GM21619 (cell line): Measurements from ENCODE around the gene LMLN.
"Not testable (repeated sequence)": the region's sequence is repeated elsewhere in the genome, so short reads cannot be mapped to it uniquely, and the experiment has no call there.

Experiments used
- ATAC-seq: cut with Tn5 transposase; IDR thresholded peaks from one replicate; pipeline ENCODE4 v1.9.1; 2021; ENCODE audit not compliant: unreplicated experiment

LMLN gene

DNA sequence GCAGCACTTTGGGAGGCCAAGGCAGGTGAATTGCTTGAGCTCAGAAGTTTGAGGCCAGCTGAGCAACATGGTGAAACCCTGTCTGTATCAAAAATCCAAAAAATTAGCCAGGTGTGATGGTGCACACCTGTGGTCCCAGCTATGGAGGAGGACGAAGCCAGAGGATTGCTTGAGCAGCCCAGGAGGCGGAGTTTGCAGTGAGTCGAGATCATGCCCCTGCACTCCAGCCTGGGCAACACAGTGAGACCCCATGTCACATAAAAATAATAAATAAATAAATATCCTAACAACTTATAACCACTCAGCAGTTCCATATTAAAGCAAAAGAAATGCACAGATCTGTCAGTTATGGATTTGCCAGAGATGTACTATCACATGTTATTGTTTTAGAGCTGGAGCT, 62.6 kb downstream of the LMLN start:
- ATAC-seq, result no peak

DNA sequence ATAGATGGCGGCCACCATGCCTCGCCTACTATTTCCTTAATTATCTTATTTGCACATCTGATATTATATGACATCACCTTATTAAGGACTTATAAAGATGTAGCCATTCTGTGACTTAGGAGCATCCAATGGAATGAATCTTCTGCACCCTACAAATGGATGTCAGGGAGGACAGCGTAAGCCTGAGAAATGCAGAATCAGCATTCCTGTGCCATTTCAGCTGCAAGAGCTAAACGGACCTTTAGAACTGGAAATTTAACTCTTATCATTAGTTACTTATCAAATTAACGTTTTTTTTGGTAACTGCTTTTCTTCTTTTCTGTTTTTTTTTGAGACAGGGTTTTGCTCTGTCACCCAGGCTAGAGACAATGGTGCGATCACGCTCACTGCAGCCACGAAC, 65.6 kb downstream of the LMLN start:
- ATAC-seq, result no peak

DNA sequence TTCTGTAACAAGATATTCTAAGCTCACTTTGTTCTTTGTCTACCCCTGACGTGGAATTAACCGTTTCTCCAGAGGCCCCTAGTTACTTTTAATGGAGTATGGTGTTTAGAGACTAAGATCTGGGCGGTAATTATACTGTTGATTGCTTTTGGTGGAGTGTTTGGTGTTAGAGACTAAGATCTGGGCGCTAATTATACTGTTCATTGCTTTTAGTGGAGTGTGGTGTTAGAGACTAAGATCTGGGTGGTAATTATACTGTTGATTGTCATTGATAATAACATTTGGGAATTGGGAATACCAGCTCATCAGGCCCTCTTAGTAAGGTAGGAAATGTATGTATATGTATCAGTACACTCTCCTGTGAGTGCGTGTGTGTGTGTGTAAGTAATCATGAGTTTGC, 66.6 kb downstream of the LMLN start:
- no peak for ATAC-seq

DNA sequence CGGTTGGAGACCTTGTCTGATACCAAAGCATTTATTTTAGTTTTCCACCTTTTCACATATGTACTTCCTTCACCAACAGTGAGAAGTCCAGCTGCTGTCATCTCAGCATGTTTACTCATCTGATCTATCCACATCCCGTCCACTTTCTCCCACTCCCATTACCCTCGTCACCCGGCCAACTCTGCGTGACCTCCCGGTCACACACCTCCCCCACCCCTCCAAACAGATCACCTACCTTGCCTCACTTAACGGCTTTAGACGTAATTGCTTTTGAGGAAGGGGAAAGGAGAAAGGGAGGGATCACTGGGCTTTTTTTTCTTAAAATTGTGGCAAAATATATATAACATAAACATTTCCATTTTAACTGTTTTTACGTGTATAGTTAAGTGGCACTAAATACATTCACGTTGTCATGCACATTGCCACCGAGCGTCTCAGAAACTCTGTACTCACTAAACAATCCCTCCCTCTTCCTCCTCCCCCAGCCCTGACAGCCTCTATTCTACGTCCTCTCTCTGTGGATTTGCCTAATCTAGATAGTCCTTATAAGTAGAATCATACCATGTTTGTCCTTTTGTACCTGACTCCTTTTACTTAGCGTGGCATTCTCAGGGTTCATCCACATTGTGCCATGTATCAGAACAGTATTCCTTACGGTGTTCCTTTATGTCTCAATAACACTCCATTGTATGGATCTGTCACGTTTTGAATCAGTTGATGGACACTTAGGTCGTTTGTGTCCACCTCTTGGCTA, 67.2 kb downstream of the LMLN start:
- ATAC-seq, result no peak

DNA sequence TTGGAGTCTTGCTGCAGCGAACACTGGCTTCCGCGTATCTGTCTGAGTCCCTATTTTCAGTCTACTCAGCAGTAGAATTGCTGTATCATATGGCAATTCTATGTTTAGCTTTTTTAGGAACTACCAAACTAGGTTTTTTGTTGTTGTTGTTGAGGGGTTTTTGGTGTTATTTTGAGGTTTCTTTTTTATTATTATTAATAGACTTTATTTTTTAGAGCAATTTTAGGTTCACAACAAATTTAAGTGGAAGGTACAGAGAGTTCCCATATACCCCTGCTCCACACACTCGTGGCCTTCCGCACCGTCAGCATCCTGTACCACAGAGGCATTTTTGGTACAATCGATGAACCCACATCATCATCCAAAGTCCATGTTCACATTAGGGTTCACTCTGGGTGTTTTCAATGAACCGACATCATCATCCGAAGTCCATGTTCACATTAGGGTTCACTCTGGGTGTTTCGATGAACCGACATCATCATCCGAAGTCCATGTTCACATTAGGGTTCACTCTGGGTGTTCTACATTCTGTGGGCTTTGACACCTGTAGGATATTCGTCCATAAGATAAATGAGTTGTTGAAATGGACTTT, 67.9 kb downstream of the LMLN start:
- no peak for ATAC-seq

DNA sequence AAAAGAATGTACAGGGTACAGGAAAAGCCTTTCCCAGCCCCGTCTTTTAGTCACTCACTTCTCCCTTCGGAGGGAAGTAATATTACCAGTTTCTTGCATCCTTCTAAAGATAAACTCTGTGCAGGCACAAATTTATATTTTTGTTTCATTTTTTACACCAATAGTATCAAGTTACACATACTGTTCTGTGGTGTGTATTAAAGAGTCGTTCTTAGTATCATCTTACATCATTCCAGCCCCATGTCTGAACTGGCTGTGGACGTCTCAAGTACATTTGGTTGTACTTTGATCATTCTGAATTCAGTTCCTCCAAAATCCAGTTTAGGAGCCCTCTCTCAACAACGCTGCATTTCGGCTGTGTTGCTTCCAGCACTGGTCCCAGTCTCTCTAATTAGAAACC, 68.7 kb downstream of the LMLN start:
- no peak for ATAC-seq

DNA sequence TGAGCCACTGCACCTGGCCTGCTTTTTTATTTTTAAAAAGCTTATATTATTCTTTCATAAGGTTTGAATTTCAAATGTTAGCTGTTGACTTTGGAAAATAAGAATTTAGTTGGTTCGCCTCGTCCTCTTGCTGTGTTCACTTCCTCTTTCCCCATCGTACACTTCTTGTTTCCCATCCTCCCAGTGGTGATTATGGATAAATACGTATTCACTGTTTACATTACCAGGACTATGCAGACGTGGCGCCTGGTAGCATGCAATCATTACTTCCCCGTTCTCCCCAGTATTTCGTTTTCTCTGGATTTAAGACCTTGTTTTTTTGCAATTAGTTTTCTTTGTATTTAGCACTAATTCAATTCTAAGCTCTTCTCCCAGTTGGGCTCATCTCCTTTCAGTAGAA, 70.1 kb downstream of the LMLN start:
- ATAC-seq, result no peak

DNA sequence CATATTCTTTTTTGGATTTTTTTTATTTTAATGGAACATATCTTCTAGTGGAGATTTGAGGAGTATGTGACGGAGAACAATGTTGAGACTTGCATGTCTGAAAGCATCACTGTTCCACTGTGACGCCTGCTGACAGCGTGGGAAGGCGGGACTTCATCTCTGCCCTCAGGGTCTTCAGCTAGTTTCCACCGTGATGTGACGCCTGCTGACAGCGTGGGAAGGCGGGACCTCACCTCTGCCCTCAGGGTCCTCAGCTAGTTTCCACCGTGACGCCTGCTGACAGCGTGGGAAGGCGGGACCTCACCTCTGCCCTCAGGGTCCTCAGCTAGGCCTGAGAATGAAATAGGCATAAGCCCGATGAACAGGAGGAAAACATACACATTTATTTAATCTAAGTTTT, 70.7 kb downstream of the LMLN start:
- no peak for ATAC-seq

DNA sequence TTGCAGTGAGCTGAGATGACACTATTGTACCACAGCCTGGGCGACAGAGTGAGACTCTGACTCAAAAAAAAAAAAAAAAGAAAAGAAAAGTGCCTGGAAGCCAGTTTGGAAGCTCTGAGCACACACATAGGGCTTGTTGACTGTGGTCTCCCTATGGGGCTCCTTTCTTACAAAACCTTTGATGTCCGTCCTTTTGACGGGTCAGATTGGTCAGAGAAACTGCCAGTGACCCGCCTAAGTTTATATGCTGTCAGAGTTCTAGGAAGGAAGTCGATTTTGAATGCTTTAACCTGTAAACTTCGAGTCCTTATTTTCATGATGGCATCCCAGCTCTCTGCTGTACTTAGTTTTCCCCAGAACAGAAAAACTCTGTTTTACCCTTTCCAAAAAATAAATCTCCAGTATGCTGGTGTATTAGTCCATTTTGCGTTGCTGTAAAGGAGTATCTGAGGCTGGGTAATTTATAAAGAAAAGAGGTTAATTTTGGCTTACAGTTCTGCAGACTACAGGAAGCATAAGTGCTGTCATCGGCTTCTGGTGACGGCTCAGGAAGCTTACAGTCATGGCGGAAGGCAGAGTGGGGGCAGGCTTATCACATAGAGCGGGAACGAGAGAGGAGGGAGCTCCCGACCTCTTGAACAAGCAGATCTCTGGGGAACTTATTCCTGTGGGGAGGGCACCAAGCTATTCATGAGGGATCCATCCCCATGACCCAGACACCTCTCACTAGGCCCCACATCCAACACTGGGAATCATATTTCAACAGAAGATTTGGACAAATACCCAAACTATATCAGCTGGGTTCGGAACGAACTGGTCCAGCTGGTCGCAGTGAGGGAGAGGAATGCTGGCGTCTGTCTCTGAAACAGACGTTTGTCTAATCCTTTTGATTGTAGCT, 72.3 kb downstream of the LMLN start:
- no peak for ATAC-seq

DNA sequence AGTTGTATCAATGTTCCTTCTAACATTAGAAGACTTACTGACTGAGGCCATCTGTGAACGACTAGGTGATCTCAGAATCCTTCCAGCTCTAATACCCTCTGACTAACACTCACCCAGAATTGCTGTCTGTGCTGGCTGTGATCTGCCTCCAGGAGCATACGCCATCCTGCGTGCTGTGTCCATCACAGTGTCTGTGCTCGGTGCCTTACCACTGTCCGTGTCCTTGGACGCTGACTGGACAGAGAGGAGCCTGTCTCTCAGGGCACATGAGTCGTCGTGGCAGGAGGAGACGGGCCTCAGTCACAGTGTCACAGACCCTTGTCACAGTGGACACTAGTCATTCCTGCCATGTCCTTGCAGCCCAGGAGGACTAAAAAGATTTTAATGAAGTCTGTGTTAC, 83.1 kb downstream of the LMLN start:
- no peak for ATAC-seq

DNA sequence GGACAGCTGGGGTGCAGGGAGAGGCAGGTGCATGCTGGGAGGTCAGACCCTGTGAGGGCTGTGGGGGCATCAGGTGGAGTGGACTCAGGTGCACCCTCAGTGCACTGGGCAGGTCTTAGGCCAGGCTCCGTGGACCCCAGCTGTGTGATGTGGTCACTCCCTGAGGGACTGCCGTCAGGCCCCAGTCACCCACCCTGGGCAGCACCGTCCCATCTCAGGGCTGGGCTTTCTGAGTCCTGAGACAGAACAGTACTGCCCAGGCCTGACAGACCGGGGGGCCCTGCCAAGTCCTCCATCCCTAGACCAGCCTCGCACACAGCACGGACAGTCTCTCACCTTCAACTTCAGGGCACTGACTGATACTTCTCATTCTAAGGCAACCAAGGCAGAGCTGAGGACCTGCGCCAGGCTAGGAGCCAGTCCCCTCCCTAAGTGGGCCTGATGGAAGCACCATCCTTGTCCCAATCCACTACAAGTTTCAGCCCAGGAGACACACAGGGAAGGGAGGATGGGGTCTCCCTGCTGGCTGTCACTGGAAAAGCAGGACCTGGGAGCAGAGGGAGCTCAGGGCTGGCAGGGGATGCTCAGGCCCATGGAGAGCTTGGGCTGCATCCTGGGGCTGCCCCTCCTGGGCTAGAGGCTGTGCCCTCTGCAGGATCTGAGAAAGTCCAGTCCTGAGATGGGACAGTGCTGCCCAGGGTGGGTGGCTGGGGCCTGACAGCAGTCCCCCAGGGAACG, 86.3 kb downstream of the LMLN start:
- ATAC-seq, result no peak

DNA sequence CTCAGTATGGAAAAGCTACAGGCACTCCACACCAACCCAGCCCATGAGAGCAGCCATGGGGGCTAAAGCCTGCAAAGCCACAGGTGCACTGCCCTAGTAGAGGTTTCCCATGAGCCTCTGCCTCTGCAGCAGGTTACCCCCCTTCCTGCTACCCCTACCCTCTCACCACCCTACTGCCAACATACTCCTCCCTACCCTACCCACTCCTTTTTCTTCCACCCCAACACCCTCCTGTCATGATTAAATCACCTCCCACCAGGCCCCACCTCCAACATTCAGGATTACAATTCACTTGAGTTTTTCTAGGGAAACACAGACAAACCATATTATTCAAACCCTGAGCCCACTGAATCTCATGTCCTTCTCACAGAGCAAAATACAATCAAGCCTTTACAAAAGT, 88.4 kb downstream of the LMLN start:
- no peak for ATAC-seq

DNA sequence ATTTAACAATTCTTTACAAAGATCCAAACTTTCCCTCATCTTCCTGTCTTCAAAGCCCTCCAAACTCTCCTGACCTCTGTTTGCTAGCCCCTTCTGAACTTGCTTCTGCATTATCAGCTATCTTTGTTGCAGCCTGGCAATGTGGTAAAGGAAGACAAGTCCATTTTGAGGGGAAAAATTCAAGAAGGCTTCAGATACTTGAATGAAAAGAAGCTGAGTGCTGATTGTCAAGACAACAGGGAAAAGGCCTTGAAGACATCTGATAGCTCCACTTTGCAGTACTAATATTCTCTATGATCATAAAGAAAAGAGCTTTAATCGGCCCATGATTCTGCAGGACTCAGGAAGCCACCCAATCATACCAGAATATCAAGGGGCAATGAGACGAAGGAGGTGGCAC, 91.8 kb downstream of the LMLN start:
- ATAC-seq, result no peak

DNA sequence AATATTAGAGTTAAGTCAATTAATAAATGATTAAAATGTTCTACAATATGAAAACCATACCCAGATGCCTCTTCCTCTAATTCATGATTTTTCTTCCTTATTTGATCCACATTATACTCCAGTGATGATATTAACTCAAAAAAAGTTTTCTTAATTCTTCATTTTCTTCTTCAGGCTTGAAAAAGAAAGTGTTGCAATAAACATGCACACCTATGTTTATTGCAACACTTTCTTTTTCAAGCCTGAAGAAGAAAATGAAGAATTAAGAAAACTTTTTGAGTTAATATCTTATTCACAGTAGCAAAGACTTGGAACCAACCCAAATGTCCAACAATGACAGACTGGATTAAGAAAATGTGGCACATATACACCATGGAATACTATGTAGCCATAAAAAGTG, 93.4 kb downstream of the LMLN start:
- ATAC-seq, result not testable (repeated sequence)

DNA sequence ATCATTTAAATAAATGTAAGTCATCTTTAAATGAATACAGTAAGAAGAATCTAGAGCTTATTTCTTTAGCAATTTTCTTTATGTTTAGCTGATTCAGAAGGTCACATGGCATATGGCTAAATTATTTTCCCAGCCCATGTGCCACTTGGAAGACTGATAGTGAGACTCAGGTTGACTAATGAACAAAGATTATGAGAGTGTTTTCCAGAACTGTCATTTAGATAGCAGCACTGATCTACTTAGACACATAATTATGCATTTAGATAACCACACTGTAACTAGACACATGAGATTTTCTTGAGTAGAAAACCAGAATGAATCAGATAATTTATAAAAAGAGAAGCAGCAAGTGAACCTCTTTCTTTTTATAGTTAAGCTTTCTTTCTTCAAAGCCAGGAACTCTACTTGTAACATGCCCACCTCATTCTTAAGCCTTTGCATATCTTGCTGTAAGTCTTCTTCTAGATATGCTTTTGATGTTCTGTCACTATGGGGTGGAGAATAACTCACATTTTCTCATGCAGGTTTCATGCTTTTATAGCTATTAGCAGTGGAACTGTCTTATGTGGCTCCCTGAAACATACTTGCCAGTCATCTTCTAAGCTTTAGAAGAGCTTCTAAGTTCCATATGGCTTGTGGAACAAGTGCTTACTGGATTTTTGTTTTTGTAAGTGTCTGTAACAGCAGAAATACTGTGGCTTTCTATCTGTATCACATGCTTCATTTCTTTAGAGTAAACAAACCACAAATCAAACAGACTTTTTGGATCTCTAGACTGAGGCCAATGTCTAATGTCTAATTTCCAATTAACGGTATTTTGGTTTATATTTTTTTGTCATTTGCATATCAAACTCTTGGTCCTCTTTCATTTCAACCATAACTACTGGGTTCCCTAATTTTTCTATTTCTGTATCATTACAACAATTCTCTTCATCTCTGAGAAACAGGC, 101.4 kb downstream of the LMLN start:
- no peak for ATAC-seq

DNA sequence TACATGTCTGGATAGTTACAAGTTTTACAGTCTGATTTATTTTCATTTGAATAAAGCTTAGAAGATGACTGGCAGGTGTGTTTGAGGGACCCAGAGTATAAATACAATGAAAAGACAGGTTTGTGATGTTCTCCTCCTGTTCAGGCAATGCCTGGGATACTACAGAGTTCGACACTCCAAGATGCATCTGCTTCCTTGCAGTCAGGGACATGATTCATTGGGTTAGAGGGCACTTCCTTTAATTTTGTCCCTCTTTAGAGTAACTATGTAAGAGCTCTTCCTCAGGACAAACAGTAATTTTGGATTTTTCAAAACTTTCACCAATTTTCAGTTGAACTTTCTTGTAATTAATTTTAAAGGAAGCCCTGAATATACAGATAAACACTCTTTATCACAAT, 102.0 kb downstream of the LMLN start:
- ATAC-seq, result no peak

DNA sequence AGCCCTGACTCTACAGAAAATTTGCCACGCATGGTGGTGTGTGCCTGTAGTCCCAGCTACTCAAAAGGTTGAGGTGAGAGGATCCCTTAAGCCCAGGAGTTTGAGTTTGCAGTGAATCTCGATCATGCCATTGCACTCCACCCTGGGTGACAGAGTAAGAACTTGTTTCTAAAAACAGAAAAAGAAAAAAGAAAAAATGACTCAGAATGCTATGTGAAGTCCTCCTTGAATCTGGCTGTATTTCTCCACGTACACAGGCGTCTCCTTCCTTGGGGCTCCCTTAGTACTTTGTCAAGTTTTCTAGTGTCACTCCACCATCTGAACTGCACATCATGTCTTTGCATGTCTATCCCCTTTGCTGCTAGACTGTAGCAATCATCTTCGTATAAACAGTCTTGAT, 104.4 kb downstream of the LMLN start:
- ATAC-seq, result no peak

DNA sequence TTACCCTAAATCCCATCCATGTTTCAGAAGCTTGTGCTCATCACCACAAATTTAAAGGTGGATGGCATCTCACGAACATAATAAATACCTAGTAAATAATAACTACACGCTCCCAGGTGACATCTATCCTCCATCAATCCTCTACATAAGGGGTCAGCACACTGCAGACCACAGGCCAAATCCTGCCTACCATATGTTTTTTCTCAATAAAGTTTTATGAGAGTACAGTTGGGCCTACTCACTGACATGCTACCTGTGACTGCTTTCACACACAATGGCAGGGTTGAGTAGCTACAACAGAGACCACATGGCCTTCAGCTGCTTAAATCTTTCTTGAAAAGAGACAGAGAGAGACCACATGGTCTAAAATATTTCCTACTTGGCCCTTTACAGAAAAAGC, 105.9 kb downstream of the LMLN start:
- ATAC-seq, result no peak

DNA sequence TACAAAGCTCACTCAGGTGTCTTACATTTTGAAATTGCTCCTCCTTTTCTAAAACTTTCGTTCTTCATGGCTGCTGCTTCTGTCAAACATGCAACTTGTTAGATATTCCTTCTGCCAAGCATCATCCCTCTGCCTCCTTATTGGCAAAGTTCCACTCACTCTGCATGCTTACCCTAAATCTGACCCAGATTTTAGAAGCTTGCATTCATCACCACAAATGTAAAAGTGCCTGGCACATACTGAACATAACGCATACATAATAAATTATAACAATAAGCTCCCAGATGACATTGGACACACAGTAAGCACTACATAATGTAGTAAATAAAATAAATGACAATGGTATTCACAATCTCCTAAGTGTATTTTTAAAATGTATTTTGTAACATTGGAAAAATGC, 107.4 kb downstream of the LMLN start:
- no peak for ATAC-seq

DNA sequence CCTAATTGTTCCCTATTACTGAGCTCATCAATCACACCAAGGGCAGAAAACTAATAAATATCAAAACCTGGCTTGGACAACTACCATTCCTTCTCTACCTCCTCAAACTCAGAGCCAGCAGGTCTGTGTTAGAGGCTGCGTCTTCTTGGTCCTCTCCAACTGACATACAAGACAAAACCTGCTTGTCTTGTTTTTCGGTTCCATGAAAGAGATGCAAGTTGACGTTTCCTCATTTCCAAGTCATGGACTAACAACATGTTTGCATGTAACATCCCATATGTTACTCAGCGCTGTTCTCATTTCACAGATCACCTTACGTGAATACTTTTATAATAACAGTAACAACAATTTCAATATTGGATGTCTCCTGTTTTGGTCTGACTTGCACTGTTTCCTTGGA, 110.9 kb downstream of the LMLN start:
- no peak for ATAC-seq
